Thoracic aorta (tissue), 2 donors: ENCODE results near the gene CSF3. TPM values are rescaled to one million over a fixed set of nuclear protein-coding genes. Genes with fewer than 3 reads are reported as not detected.

Source experiments
- ATAC-seq: fragments of 150-250 bp; one replicate; pipeline ENCODE4 v1.8.0; 2017; ENCODE audit warnings: low read depth; ENCODE audit not compliant: insufficient number of reproducible peaks, low FRiP score
- DNase-seq: peaks from one replicate; pipeline ENCODE4 v3.0.0-alpha.2; 2020; ENCODE audit warnings: low spot score
- H3K27ac ChIP-seq, 2 donors: fragments of 200-600 bp; sonication (generic); 1 replicate in 1 of 2; 2 replicates in 1 of 2; pipeline ENCODE4 v1.5.1; 2016; ENCODE audit warnings: mild to moderate bottlenecking in 2 of 2, moderate library complexity in 2 of 2
- H3K27me3 ChIP-seq: fragments of 200-600 bp; sonication (generic); replicated peaks from 2 replicates; pipeline ENCODE4 v1.6.0; 2016; ENCODE audit warnings: mild to moderate bottlenecking; ENCODE audit not compliant: insufficient read depth
- H3K36me3 ChIP-seq: fragments of 200-600 bp; sonication (generic); one replicate; pipeline ENCODE4 v1.5.1; 2016
- H3K4me1 ChIP-seq, 2 donors: fragments of 200-600 bp; sonication (generic); 1 replicate in 1 of 2; 2 replicates in 1 of 2; pipeline versions ENCODE4 v1.5.1 to v1.6.0; 2016; ENCODE audit warnings: low read depth in 2 of 2, mild to moderate bottlenecking in 1 of 2; ENCODE audit not compliant: control insufficient read depth in 1 of 2
- H3K4me3 ChIP-seq: fragments of 200-600 bp; sonication (generic); 2 replicates; pipeline ENCODE4 v1.5.1; 2016; ENCODE audit warnings: mild to moderate bottlenecking
- H3K9me3 ChIP-seq: fragments of 200-600 bp; sonication (generic); 2 replicates; pipeline ENCODE4 v1.5.1; 2016
- total RNA-seq, 2 donors: library from RNA; depleted of rRNA; stranded (reverse); fragments of >200 nt; gene quantifications; one replicate each; pipeline versions ENCODE4 v1.1.0 to v1.2.3, GENCODE V29; 2016
- TF ChIP-seq, protein P1 (sequence below): fragments of 200-600 bp; sonication (generic); IDR thresholded peaks from one replicate; pipeline ENCODE4 v1.5.1; 2019; ENCODE audit warnings: antibody characterized with exemption

CSF3 gene
- total RNA-seq, 2 donors from 2014 or later = 43.2 TPM; not detected in 1

DNA sequence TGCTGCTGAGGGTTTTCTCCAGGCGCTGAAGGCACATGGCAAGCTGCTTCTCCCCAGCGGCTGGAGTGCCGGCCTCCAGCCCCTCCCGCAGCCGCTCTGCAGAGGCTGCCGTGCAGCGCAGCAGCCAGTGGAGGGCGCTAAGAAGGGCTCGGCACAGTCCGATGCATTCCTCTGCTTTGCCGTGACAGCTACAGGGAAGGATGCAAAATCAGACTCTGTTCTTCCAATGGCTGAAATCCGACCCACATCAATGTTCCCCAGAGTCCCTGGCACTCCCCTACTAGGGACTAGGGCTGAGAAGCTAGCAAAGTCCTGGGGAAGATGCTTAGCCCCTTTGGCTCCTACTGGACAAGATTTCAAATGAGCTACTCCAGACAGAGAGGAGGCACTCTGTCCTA, 19.9 kb downstream of the CSF3 start:
- Histone ChIP-seq H3K4me1 (peaks cover 0 to 31% of the 10 kb centered on the region in 2 donors), H3K36me3 (peaks cover 46% of the 10 kb centered on the region), H3K27me3 (no peaks in the 10 kb centered on the region), H3K27ac (no peak overlapping the region), H3K4me3 (no peak overlapping the region), H3K9me3 (no peaks in the 10 kb centered on the region)
- DNase-seq (no peak), ATAC-seq (no peak)
- TF ChIP-seq, protein P1, sequence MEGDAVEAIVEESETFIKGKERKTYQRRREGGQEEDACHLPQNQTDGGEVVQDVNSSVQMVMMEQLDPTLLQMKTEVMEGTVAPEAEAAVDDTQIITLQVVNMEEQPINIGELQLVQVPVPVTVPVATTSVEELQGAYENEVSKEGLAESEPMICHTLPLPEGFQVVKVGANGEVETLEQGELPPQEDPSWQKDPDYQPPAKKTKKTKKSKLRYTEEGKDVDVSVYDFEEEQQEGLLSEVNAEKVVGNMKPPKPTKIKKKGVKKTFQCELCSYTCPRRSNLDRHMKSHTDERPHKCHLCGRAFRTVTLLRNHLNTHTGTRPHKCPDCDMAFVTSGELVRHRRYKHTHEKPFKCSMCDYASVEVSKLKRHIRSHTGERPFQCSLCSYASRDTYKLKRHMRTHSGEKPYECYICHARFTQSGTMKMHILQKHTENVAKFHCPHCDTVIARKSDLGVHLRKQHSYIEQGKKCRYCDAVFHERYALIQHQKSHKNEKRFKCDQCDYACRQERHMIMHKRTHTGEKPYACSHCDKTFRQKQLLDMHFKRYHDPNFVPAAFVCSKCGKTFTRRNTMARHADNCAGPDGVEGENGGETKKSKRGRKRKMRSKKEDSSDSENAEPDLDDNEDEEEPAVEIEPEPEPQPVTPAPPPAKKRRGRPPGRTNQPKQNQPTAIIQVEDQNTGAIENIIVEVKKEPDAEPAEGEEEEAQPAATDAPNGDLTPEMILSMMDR = no peak

DNA sequence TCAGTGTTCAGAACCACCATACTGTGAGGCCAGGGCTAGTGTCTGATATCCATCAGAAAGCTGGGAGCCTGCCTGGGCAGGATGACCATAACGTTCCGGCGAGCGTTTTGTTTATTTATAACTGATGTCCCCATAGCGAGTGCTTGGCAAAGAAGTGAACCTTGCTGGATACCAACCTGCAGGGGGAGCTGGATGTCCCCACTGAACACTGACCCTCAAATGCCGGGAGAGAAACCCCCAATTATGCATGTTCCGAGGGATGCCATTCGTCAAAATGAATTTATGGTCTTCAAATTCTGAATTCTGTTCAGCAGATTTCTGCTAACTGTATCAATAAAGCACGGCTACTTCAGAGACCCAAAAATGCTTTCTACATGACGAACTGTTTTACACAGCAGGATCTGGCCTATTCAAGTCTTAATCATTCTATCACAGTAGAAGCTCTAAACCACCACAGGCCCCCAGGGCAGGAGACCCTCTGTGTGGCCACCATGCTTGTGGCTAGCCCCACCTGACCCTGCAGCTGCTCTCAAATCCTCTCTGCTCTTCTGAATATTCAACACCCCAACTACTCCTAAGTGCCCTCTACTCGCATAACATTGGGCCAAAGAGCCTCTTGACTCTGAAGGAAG, 23.8 kb downstream of the CSF3 start:
- peak; percentile 55 for DNase-seq
- Histone ChIP-seq H3K27me3 (no peaks in the 10 kb centered on the region), H3K4me1 (peaks cover 0 to 18% of the 10 kb centered on the region in 2 donors), H3K36me3 (peaks cover 14% of the 10 kb centered on the region), H3K27ac (peak overlapping the region; percentile 70 to 77), H3K9me3 (no peaks in the 10 kb centered on the region), H3K4me3 (peak overlapping the region; percentile 8)
- peak; percentile 98 for ATAC-seq
- TF ChIP-seq, protein P1 = peak; percentile 66

- DNase-seq (no peak), ATAC-seq (no peak)
- Histone ChIP-seq H3K27me3 (no peaks in the 10 kb centered on the region), H3K27ac (no peak overlapping the region), H3K36me3 (no peaks in the 10 kb centered on the region), H3K4me3 (no peak overlapping the region), H3K9me3 (no peaks in the 10 kb centered on the region), H3K4me1 (peaks cover 0 to 18% of the 10 kb centered on the region in 2 donors)
- TF ChIP-seq, protein P1 = no peak
Observed at GRCh38 chr17:40041196-40041595, 26.0 kb downstream of the CSF3 start.

DNA sequence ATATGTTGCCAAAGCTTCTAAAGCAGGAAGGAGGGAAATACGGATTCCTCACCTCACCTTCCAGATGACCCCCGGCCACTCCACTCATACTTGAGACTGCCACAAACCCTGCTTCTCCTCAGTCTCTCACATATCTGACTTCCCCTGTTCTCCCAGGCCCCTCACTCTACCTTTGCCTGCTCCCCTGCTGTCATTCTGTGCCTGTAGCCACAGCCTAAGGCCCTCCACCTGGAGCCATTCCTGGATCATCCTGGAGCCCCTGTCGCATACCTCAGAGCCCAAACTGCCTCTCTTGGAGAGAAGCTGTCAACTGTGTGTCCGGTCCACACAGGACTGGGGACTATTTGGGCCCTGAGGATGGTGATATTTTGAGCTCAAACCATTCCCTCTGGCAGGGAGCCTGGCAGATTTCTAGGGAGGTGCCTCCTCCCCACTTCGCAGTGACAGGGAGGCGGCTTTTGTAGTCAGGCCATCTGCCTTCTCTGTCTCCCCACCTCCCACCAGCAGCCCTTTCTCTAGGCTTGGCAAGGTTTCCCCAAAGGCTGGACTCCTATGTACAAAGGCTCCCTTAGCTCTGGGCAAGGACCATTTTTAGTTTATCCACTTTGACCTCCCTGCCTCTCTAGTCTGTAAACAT, 41.3 kb downstream of the CSF3 start:
- no peak for DNase-seq
- H3K27me3 ChIP-seq = no peaks in the 10 kb centered on the region
- no peaks in the 10 kb centered on the region for H3K9me3 ChIP-seq
- H3K27ac ChIP-seq = no peak overlapping the region
- H3K4me1 ChIP-seq = peaks cover 9 to 20% of the 10 kb centered on the region in 2 donors
- peaks cover 9% of the 10 kb centered on the region for H3K36me3 ChIP-seq
- no peak overlapping the region for H3K4me3 ChIP-seq
- TF ChIP-seq, protein P1 = no peak
- ATAC-seq = no peak

DNA sequence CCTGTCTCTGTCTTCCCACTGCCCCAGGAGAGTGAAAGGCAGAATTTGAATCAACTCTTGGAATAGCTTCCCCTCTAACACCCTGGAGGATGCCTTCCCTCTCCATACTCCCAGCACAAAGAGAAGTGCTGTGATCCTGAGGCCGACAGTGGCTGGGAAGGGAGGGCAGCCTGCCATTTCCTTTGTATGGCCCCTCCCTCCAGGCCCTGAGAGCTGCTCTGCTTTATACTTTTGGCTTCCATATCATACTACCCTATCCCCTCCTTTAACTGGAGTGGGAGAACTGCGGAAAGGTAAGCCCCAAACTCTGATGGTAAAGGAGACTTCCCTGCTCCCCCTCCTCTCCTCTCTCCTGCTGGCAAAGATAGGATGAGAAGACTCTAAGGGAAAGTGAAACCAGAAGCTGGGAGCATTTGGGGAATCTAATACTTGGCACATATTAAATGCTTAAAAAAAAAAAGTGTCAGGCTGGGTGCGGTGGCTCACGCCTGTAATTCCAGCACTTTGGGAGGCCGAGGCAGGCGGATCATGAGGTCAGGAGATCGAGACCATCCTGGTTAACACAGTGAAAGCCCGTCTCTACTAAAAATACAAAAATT, 43.0 kb downstream of the CSF3 start:
- Histone ChIP-seq H3K27ac (peak overlapping the region; percentile 43 to 63), H3K4me1 (peaks cover 11 to 23% of the 10 kb centered on the region in 2 donors), H3K9me3 (no peaks in the 10 kb centered on the region), H3K36me3 (no peaks in the 10 kb centered on the region), H3K27me3 (no peaks in the 10 kb centered on the region), H3K4me3 (no peak overlapping the region)
- ATAC-seq (no peak), DNase-seq (no peak)
- TF ChIP-seq, protein P1 = no peak
